GM12878 (cell line): ENCODE results near the gene LINGO1. TPM values are rescaled to one million over a fixed set of nuclear protein-coding genes. Genes with fewer than 3 reads are reported as not detected.

Experiments
- ATAC-seq: fragments of 200-7000 bp; cut with Tn5 transposase; 3 replicates; pipeline ENCODE4 v1.9.1; 2020; ENCODE audit warnings: mild to moderate bottlenecking, moderate library complexity
- BruUV-seq: library from RNA; stranded (reverse); fragments of 400-500 nt; replicated peaks from 2 replicates; lab custom pipeline; 2021; lab: Mats Ljungman, UMichigan
- CTCF ChIA-PET: fragments of 300-600 bp; sonication (Branson Sonifier 250); formaldehyde crosslinking; extraction: SDS; loops from one replicate; lab custom pipeline; 2021; ENCODE audit warnings: inconsistent platforms; lab: Yijun Ruan, JAX
- POLR2A ChIA-PET: fragments of 350-600 bp; formaldehyde crosslinking; extraction: SDS; loops from one replicate; lab custom pipeline; 2021; ENCODE audit warnings: inconsistent platforms; lab: Charles Lee
- RAD21 ChIA-PET: fragments of 300-600 bp; sonication (Branson Sonifier 250); formaldehyde crosslinking; loops from one replicate; lab custom pipeline; 2023; ENCODE audit warnings: antibody characterized with exemption; ENCODE audit not compliant: unreplicated experiment; lab: Charles Lee
- SMC1A ChIA-PET: fragments of 300-600 bp; sonication (Branson Sonifier 250); formaldehyde crosslinking; loops from one replicate; lab custom pipeline; 2023; ENCODE audit not compliant: unreplicated experiment, uncharacterized antibody; lab: Charles Lee
- DNase-seq: peaks from one replicate; pipeline ENCODE4 v3.0.0-alpha.2; 2011; ENCODE audit warnings: low read depth, low spot score
- FAIRE-seq: peaks from 3 replicates; lab custom pipeline; 2011; peaks lifted over from hg19 to GRCh38; lab: Jason Lieb, UNC
- H2AFZ ChIP-seq: 2 replicates; pipeline ENCODE4 v1.6.0; 2011; ENCODE audit warnings: low read depth, low read length, control low read depth; ENCODE audit not compliant: control insufficient read depth
- H3K27ac ChIP-seq: 2 replicates; pipeline ENCODE4 v1.5.1; 2011; ENCODE audit warnings: control low read depth; ENCODE audit not compliant: control insufficient read depth, insufficient read depth
- H3K27me3 ChIP-seq, 2 experiments: replicated peaks in 1 of 2; 2 replicates each; pipeline versions ENCODE4 v1.6.0 to v1.6.1; 2011; ENCODE audit warnings: low read length in 1 of 2; ENCODE audit not compliant: control insufficient read depth in 2 of 2, insufficient read depth in 2 of 2
- H3K36me3 ChIP-seq, 2 experiments: 2 replicates each; pipeline ENCODE4 v1.5.1; 2011; ENCODE audit warnings: low read length in 1 of 2; ENCODE audit not compliant: control insufficient read depth in 2 of 2, insufficient read depth in 2 of 2
- H3K4me1 ChIP-seq: 2 replicates; pipeline ENCODE4 v1.6.1; 2011; ENCODE audit warnings: mild to moderate bottlenecking, low read length, moderate library complexity, mixed read lengths; ENCODE audit not compliant: control insufficient read depth, insufficient read depth
- H3K4me2 ChIP-seq: 2 replicates; pipeline ENCODE4 v1.6.0; 2011; ENCODE audit warnings: control low read depth; ENCODE audit not compliant: control insufficient read depth, insufficient read depth
- H3K4me3 ChIP-seq: fragments of 200-600 bp; sonication (generic); 2 replicates; pipeline ENCODE4 v1.5.1; 2016
- H3K79me2 ChIP-seq: 2 replicates; pipeline ENCODE4 v1.6.0; 2011; ENCODE audit warnings: low read length; ENCODE audit not compliant: control insufficient read depth, insufficient read depth
- H3K9ac ChIP-seq: 2 replicates; pipeline ENCODE4 v1.8.0; 2011; ENCODE audit warnings: low read length, control low read depth, mixed read lengths; ENCODE audit not compliant: control insufficient read depth, insufficient read depth
- H3K9me3 ChIP-seq: replicated peaks from 3 replicates; pipeline ENCODE4 v1.5.1; 2011; ENCODE audit warnings: mild to moderate bottlenecking, low read length; ENCODE audit not compliant: control insufficient read depth, insufficient read depth
- H4K20me1 ChIP-seq: 2 replicates; pipeline ENCODE4 v1.6.0; 2011; ENCODE audit not compliant: control insufficient read depth, insufficient read depth
- ATF7 ChIP-seq: fragments of 450-650 bp; IDR thresholded peaks from 2 replicates; pipeline ENCODE4 v1.6.1; 2016; ENCODE audit warnings: low read depth, mild to moderate bottlenecking
- HDAC2 ChIP-seq: fragments of 200-600 bp; sonication (generic); IDR thresholded peaks from 2 replicates; pipeline ENCODE4 v1.6.1; 2017
- NR2C2 ChIP-seq: IDR thresholded peaks from 2 replicates; pipeline ENCODE4 v1.6.1; 2011; ENCODE audit warnings: borderline replicate concordance, low read depth; ENCODE audit not compliant: control insufficient read depth, insufficient read length
- SUPT20H ChIP-seq: IDR thresholded peaks from 2 replicates; pipeline ENCODE4 v1.6.1; 2011; ENCODE audit warnings: low read depth, mild to moderate bottlenecking, low read length, moderate library complexity, borderline replicate concordance; ENCODE audit not compliant: control insufficient read depth
- WGBS: methylation state at CpG from one replicate; pipeline ENCODE4 v1.1.6; 2016; ENCODE audit warnings: low lambda C conversion rate; ENCODE audit not compliant: insufficient replicate concordance, insufficient coverage; ENCODE audit errors: missing lambda C conversion rate; 5-methylcytosine and 5-hydroxymethylcytosine counted together
- in situ Hi-C: fragments of 300-500 bp; cut with MboI; formaldehyde crosslinking; loops from 9 replicates; pipeline ENCODE4 v1.14.3; 2018; ENCODE audit warnings: mixed read lengths
- intact Hi-C: fragments of 100-400 bp; cut with micrococcal nuclease; formaldehyde crosslinking; loops from one replicate; pipeline ENCODE4 v1.14.2; 2022; ENCODE audit not compliant: unreplicated experiment
- polyA plus RNA-seq, 11 experiments: library from polyadenylated mRNA; depleted of rRNA in 4 of 11; unstranded in 6 of 11; stranded (reverse) in 5 of 11; fragments of >200 nt; fragmentation: Nextera tagmentation in 4 of 11; fragmentation: Illumina TruSeq in 1 of 11; extraction: Ambion mirVana in 4 of 11; extraction: Trizol in 1 of 11; gene quantifications; 1 replicate in 1 of 11; 2 replicates in 10 of 11; pipeline versions ENCODE4 v1.2.1 to v1.2.3, GENCODE V29; 2011 to 2016; ENCODE audit warnings: inconsistent platforms in 2 of 11, missing spikeins in 2 of 11, low read depth in 1 of 11
- total RNA-seq, 4 experiments: library from RNA; depleted of rRNA in 3 of 4; stranded (reverse); fragments of >200 nt in 3 of 4; fragmentation: Illumina TruSeq in 1 of 4; extraction: Trizol in 1 of 4; gene quantifications; 2 replicates each; pipeline versions ENCODE4 v1.2.1 to v1.2.3, GENCODE V29; 2013 to 2021
- TF ChIP-seq, protein P1 (sequence below): fragments of 450-650 bp; IDR thresholded peaks from 2 replicates; pipeline ENCODE4 v1.6.1; 2017; ENCODE audit warnings: mild to moderate bottlenecking, moderate library complexity
- TF ChIP-seq, protein P2 (sequence below), 3 experiments: IDR thresholded peaks in 2 of 3; conservative IDR thresholded peaks in 1 of 3; 2 replicates each; pipeline ENCODE4 v1.5.1; 2011; ENCODE audit warnings: low read depth in 3 of 3, low read length in 3 of 3, mild to moderate bottlenecking in 3 of 3, control low read depth in 2 of 3, moderate library complexity in 2 of 3, inconsistent platforms in 1 of 3, mixed read lengths in 1 of 3; ENCODE audit not compliant: control insufficient read depth in 2 of 3, insufficient read depth in 1 of 3; ENCODE audit errors: extremely low read depth in 1 of 3
- TF ChIP-seq, protein P3 (sequence below): IDR thresholded peaks from 2 replicates; pipeline ENCODE4 v1.6.1; 2012; ENCODE audit warnings: low read depth, low read length, improper control_type of control experiment
- TF ChIP-seq, protein P4 (sequence below): fragments of 450-650 bp; IDR thresholded peaks from 2 replicates; pipeline ENCODE4 v1.6.1; 2018; ENCODE audit warnings: borderline replicate concordance, mild to moderate bottlenecking; ENCODE audit not compliant: partially characterized antibody
- TF ChIP-seq, protein P5 (sequence below): IDR thresholded peaks from 2 replicates; pipeline ENCODE4 v1.6.1; 2011; ENCODE audit warnings: mild to moderate bottlenecking, low read depth, low read length, moderate library complexity; ENCODE audit not compliant: insufficient replicate concordance

Gene LINGO1
- total and polyA plus RNA-seq, 10 of the 15 experiments (the other 5 are each of a cell fraction or from before 2014, with no cell fraction given), result 0.04 to 3.9 (median 0.17) TPM; not detected in 6

DNA sequence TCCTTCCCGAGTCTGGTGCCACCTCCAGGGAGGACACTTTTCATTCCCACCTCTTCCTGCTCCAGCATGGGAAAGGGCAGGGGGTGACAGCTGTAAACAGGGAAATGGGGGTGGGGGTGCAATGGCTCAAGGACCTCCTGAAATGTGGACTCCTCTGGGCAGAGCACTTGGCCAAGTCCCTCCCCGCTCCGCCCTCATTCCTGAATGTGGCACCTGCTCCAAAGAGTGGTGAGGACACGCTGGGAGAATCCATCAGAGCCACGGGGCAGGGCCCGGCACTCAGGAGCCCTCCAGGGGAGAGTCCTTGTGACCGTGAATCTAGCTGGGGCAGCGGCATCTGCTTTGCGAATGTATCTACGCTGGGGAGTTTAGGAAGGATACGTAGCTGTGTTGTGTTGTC, 11.1 kb upstream of the LINGO1 start (continued):
- TF ChIP-seq, protein P1, sequence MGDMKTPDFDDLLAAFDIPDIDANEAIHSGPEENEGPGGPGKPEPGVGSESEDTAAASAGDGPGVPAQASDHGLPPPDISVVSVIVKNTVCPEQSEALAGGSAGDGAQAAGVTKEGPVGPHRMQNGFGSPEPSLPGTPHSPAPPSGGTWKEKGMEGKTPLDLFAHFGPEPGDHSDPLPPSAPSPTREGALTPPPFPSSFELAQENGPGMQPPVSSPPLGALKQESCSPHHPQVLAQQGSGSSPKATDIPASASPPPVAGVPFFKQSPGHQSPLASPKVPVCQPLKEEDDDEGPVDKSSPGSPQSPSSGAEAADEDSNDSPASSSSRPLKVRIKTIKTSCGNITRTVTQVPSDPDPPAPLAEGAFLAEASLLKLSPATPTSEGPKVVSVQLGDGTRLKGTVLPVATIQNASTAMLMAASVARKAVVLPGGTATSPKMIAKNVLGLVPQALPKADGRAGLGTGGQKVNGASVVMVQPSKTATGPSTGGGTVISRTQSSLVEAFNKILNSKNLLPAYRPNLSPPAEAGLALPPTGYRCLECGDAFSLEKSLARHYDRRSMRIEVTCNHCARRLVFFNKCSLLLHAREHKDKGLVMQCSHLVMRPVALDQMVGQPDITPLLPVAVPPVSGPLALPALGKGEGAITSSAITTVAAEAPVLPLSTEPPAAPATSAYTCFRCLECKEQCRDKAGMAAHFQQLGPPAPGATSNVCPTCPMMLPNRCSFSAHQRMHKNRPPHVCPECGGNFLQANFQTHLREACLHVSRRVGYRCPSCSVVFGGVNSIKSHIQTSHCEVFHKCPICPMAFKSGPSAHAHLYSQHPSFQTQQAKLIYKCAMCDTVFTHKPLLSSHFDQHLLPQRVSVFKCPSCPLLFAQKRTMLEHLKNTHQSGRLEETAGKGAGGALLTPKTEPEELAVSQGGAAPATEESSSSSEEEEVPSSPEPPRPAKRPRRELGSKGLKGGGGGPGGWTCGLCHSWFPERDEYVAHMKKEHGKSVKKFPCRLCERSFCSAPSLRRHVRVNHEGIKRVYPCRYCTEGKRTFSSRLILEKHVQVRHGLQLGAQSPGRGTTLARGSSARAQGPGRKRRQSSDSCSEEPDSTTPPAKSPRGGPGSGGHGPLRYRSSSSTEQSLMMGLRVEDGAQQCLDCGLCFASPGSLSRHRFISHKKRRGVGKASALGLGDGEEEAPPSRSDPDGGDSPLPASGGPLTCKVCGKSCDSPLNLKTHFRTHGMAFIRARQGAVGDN, result no peak
- TF ChIP-seq SUPT20H (no peak), HDAC2 (no peak)

DNA sequence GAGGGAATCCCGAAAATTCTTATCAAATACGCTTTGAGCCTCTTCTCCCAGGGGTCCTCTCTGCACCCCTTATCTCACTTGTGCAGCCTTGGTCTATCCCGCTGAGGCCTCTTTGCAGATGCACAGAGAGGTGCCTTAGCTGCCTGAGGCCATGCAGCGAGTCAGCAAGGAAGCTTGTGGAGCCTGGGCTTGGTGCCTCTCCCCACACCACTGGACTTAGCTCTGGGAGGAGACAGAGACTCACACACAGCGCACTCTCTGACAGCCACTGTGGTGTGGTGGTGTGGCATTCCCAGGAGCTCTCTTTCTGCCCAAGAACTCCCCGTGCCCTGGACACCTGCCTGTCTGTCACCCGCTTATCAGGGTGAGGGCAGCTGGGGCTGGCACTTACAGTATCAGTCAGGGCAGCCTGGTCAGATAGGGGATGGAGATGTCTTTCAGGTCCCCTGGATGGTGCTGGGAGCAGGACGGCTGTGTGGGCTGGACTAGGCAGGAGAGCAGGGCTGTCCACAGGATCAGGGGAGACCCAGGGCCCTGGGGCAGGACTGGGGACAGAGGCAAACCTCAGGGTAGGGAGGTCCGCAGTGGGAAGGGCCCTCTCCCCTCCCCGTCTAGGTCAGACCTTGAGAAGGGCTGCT, 10.2 kb upstream of the LINGO1 start:
- Histone ChIP-seq H3K36me3 (no peaks in the 10 kb centered on the region), H3K9ac (no peak overlapping the region), H4K20me1 (no peaks in the 10 kb centered on the region), H3K27me3 (no peaks in the 10 kb centered on the region; a peak in 1 of 4 replicates), H3K79me2 (no peaks in the 10 kb centered on the region), H3K27ac (no peak overlapping the region), H3K4me2 (no peak overlapping the region), H3K9me3 (no peaks in the 10 kb centered on the region), H3K4me1 (no peaks in the 10 kb centered on the region), H3K4me3 (no peak overlapping the region), H2AFZ (no peak overlapping the region)
- in situ Hi-C loops (loop anchor here (25.0 kb wide), 1 partner anchor 169 kb away; no protein-coding TSS in a partner anchor), intact Hi-C loops (no loop called here)
- ATAC-seq (no peak), FAIRE-seq (no peak), DNase-seq (no peak)
- CTCF ChIA-PET, result interaction anchor here (1.1 to 1.6 kb wide), 4 partner anchors 9 to 179 kb away, joined by 3 to 7 read pairs (median 4); no protein-coding TSS in a partner anchor
- WGBS, result 22% methylated on average over 10 of the region's 10 CpGs
- RAD21 ChIA-PET, result no interaction called here
- BruUV-seq, result no TSS peak
- SMC1A ChIA-PET, result interaction anchor here (0.7 kb wide), 1 partner anchor 11 kb away, joined by 3 read pairs; no protein-coding TSS in a partner anchor
- POLR2A ChIA-PET, result no interaction called here
- TF ChIP-seq, protein P2, sequence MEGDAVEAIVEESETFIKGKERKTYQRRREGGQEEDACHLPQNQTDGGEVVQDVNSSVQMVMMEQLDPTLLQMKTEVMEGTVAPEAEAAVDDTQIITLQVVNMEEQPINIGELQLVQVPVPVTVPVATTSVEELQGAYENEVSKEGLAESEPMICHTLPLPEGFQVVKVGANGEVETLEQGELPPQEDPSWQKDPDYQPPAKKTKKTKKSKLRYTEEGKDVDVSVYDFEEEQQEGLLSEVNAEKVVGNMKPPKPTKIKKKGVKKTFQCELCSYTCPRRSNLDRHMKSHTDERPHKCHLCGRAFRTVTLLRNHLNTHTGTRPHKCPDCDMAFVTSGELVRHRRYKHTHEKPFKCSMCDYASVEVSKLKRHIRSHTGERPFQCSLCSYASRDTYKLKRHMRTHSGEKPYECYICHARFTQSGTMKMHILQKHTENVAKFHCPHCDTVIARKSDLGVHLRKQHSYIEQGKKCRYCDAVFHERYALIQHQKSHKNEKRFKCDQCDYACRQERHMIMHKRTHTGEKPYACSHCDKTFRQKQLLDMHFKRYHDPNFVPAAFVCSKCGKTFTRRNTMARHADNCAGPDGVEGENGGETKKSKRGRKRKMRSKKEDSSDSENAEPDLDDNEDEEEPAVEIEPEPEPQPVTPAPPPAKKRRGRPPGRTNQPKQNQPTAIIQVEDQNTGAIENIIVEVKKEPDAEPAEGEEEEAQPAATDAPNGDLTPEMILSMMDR (IDR thresholded peaks at IDR 0.05 in 2 of 3, conservative IDR thresholded peaks at IDR 0.05 in 1 of 3; ENCODE audit: control insufficient read depth in 2 of 3, extremely low read depth in 1 of 3, insufficient read depth in 1 of 3, low read depth in 3 of 3, low read length in 3 of 3), result no peak
- TF ChIP-seq, protein P3, sequence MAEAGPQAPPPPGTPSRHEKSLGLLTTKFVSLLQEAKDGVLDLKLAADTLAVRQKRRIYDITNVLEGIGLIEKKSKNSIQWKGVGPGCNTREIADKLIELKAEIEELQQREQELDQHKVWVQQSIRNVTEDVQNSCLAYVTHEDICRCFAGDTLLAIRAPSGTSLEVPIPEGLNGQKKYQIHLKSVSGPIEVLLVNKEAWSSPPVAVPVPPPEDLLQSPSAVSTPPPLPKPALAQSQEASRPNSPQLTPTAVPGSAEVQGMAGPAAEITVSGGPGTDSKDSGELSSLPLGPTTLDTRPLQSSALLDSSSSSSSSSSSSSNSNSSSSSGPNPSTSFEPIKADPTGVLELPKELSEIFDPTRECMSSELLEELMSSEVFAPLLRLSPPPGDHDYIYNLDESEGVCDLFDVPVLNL, result no peak
- TF ChIP-seq ATF7 (no peak), NR2C2 (no peak)
- TF ChIP-seq, protein P4, sequence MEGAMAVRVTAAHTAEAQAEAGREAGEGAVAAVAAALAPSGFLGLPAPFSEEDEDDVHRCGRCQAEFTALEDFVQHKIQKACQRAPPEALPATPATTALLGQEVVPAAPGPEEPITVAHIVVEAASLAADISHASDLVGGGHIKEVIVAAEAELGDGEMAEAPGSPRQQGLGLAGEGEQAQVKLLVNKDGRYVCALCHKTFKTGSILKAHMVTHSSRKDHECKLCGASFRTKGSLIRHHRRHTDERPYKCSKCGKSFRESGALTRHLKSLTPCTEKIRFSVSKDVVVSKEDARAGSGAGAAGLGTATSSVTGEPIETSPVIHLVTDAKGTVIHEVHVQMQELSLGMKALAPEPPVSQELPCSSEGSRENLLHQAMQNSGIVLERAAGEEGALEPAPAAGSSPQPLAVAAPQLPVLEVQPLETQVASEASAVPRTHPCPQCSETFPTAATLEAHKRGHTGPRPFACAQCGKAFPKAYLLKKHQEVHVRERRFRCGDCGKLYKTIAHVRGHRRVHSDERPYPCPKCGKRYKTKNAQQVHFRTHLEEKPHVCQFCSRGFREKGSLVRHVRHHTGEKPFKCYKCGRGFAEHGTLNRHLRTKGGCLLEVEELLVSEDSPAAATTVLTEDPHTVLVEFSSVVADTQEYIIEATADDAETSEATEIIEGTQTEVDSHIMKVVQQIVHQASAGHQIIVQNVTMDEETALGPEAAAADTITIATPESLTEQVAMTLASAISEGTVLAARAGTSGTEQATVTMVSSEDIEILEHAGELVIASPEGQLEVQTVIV, result no peak
- TF ChIP-seq, protein P5, sequence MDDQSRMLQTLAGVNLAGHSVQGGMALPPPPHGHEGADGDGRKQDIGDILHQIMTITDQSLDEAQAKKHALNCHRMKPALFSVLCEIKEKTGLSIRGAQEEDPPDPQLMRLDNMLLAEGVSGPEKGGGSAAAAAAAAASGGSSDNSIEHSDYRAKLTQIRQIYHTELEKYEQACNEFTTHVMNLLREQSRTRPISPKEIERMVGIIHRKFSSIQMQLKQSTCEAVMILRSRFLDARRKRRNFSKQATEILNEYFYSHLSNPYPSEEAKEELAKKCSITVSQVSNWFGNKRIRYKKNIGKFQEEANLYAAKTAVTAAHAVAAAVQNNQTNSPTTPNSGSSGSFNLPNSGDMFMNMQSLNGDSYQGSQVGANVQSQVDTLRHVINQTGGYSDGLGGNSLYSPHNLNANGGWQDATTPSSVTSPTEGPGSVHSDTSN, result no peak
